Heart right ventricle (tissue), 16 donors: ENCODE measurements around the gene ADGRD1. TPM values are rescaled to one million over a fixed set of nuclear protein-coding genes. Genes with fewer than 3 reads are reported as not detected.

Experiments used
- ATAC-seq, 8 donors: fragments of 200-7000 bp; cut with Tn5 transposase; one replicate each; pipeline ENCODE4 v1.9.1; 2020; ENCODE audit warnings: mild to moderate bottlenecking in 8 of 8, moderate library complexity in 8 of 8, moderate number of reproducible peaks in 1 of 8
- DNase-seq, 2 donors: peaks; one replicate each; pipeline ENCODE4 v3.0.0-alpha.2; 2020
- H3K27ac ChIP-seq, 10 donors: fragments of 200-600 bp; sonication (generic) in 2 of 10; one replicate each; pipeline versions ENCODE4 v1.5.0 to v1.8.0; 2020 to 2022; ENCODE audit warnings: mild to moderate bottlenecking in 3 of 10
- H3K27me3 ChIP-seq, 7 donors: fragments of 200-600 bp; one replicate each; pipeline ENCODE4 v1.8.0; 2021 to 2022; ENCODE audit warnings: mild to moderate bottlenecking in 2 of 7
- H3K36me3 ChIP-seq, 9 donors: fragments of 200-600 bp; sonication (generic) in 1 of 9; one replicate each; pipeline versions ENCODE4 v1.5.0 to v1.8.0; 2020 to 2022; ENCODE audit warnings: mild to moderate bottlenecking in 2 of 9
- H3K4me1 ChIP-seq, 9 donors: fragments of 200-600 bp; sonication (generic) in 1 of 9; one replicate each; pipeline versions ENCODE4 v1.5.0 to v1.8.0; 2020 to 2022; ENCODE audit warnings: mild to moderate bottlenecking in 4 of 9
- H3K4me3 ChIP-seq, 10 donors: fragments of 200-600 bp; sonication (generic) in 2 of 10; one replicate each; pipeline versions ENCODE4 v1.5.0 to v1.8.0; 2020 to 2022; ENCODE audit warnings: mild to moderate bottlenecking in 7 of 10, moderate library complexity in 2 of 10
- H3K9me3 ChIP-seq, 11 donors: fragments of 200-600 bp in 10 of 11; sonication (generic) in 2 of 11; one replicate each; pipeline versions ENCODE4 v1.5.0 to v1.8.0; 2013 to 2022; ENCODE audit warnings: mild to moderate bottlenecking in 2 of 11, control low read depth in 1 of 11, moderate library complexity in 1 of 11
- CTCF ChIP-seq, 9 donors: fragments of 200-600 bp; sonication (generic) in 2 of 9; IDR thresholded peaks; one replicate each; pipeline versions ENCODE4 v1.5.0 to v1.8.0; 2021 to 2022; ENCODE audit warnings: antibody characterized with exemption in 9 of 9, mild to moderate bottlenecking in 5 of 9, moderate library complexity in 1 of 9
- WGBS, 2 donors: extraction: QIAGEN DNeasy Blood & Tissue Kit; methylation state at CpG; one replicate each; pipeline ENCODE4 v1.1.7; 2013; ENCODE audit warnings: inconsistent platforms in 1 of 2; 5-methylcytosine and 5-hydroxymethylcytosine counted together
- intact Hi-C, 10 donors: fragments of 100-400 bp; cut with DNase I; formaldehyde crosslinking; loops; one replicate each; pipeline versions ENCODE4 v1.11.1 to v1.14.2; 2022
- polyA plus RNA-seq, 2 donors: library from polyadenylated mRNA; stranded (reverse); fragments of 200-250 nt; gene quantifications; one replicate each; pipeline ENCODE4 v1.2.3, GENCODE V29; 2013
- total RNA-seq, 10 donors: library from RNA; stranded (reverse); fragmentation: NEBNext Ultra II Directional in 3 of 10; extraction: Animal tissue kit (Norgen Biotek cat#: 25700) in 3 of 10; gene quantifications; one replicate each; pipeline versions ENCODE4 v1.2.1 to v1.2.4, GENCODE V29; 2021 to 2023
- donor health status: Arrhythmogenic right ventricular cardiomyopathy.
- donor health status: ischemic (EF 13 %, LVEDD 7.1; RV severe dilation, severe dysfunction).
- donor health status: healthy with polysubstance abuse.
- donor health status: DM: no; HTN: yes; CAD: no.
- donor health status: DM: no; HTN: no; CAD: no.
- donor health status: ischemic (EF 25% LVEDD 6.9; RV normal size, moderate dysfunction).
- donor health status: ischemic (EF 25% LVEDD 5.7; RV mildly dilated, moderate dysfunction).
- donor health status: healthy.
- donor health status: DM: yes; HTN: yes; CAD: no.
- donor health status: Ischemic cardiomyopathy.
- donor health status: ischemic (EF 35%, LVEDD 5.7; RV mildly dilated, moderate dysfunction).
- donor health status: nonischemic (EF 11% LVEDD 7.7; RV severe dilation, severe dysfunction).
- donor health status: DM: yes; HTN: yes; CAD: no.
- donor health status: PGD.
- donor health status: ischemic (EF 29% LVEDD 5.4; RV normal size, mild dysfunction).
- donor health status: nonischemic (EF 23%, LVEDD 6.1; RV moderate dilation, normal function).

Gene ADGRD1
- total and polyA plus RNA-seq, 12 donors = 16.8 to 157 (median 69.7) TPM

GRCh38 chr12:131132118-131132892, 178.6 kb downstream of the ADGRD1 start:
- Histone ChIP-seq H3K36me3 (peaks cover 0 to 22% (median 0%) of the 10 kb centered on the region in 9 donors), H3K4me1 (peaks cover 7 to 18% (median 12%) of the 10 kb centered on the region in 9 donors), H3K27me3 (no peaks in the 10 kb centered on the region), H3K4me3 (no peak overlapping the region), H3K27ac (peak overlapping the region in 3 of 10 donors; percentile 14 to 19 (median 15)), H3K9me3 (no peaks in the 10 kb centered on the region)
- ATAC-seq (peak; percentile 46 to 90 (median 78)), DNase-seq (peak; percentile 69 to 76)
- WGBS, 2 donors = 27 to 31% methylated on average over 29 of the region's 29 CpGs
- peak; percentile 61 to 90 (median 83) for TF ChIP-seq CTCF (IDR thresholded peaks at IDR 0.05)
- intact Hi-C loops = loop anchor here (1.0 to 10.0 kb wide), 4 partner anchors 215 to 218 kb away; no protein-coding TSS in a partner anchor

- DNase-seq = no peak
- intact Hi-C loops = loop anchor here in 8 of 10 donors (2.0 to 10.0 kb wide), 3 partner anchors 216 to 218 kb away; no protein-coding TSS in a partner anchor
- no peak for TF ChIP-seq CTCF (IDR thresholded peaks at IDR 0.05)
- peak in 1 of 8 donors; percentile 5 for ATAC-seq
- H3K36me3 ChIP-seq = peaks cover 0 to 31% (median 0%) of the 10 kb centered on the region in 9 donors
- peaks cover 7 to 18% (median 12%) of the 10 kb centered on the region in 9 donors for H3K4me1 ChIP-seq
- no peak overlapping the region for H3K4me3 ChIP-seq
- no peak overlapping the region for H3K27ac ChIP-seq
- no peaks in the 10 kb centered on the region for H3K27me3 ChIP-seq
- no peaks in the 10 kb centered on the region for H3K9me3 ChIP-seq
- 80 to 88% methylated on average over 19 of the region's 19 CpGs for WGBS, 2 donors
Observed at GRCh38 chr12:131133015-131133905, 179.6 kb downstream of the ADGRD1 start.

- Histone ChIP-seq H3K36me3 (peaks cover 0 to 37% (median 0%) of the 10 kb centered on the region in 9 donors), H3K27me3 (no peaks in the 10 kb centered on the region), H3K27ac (no peak overlapping the region), H3K9me3 (no peaks in the 10 kb centered on the region), H3K4me3 (no peak overlapping the region), H3K4me1 (peaks cover 7 to 18% (median 12%) of the 10 kb centered on the region in 9 donors)
- WGBS, 2 donors = 80 to 81% methylated on average over 5 of the region's 5 CpGs
- DNase-seq = no peak
- no peak for ATAC-seq
- no peak for TF ChIP-seq CTCF (IDR thresholded peaks at IDR 0.05)
- intact Hi-C loops = loop anchor here in 8 of 10 donors (2.0 to 10.0 kb wide), 3 partner anchors 217 to 219 kb away; no protein-coding TSS in a partner anchor
Observed at GRCh38 chr12:131133994-131134393, 180.3 kb downstream of the ADGRD1 start.
